GM12878 (cell line): ENCODE results near the gene PIGX. TPM values are rescaled to one million over a fixed set of nuclear protein-coding genes. Genes with fewer than 3 reads are reported as not detected.

Experiments
- ATAC-seq: fragments of 200-7000 bp; cut with Tn5 transposase; 3 replicates; pipeline ENCODE4 v1.9.1; 2020; ENCODE audit warnings: mild to moderate bottlenecking, moderate library complexity
- BruUV-seq: library from RNA; stranded (reverse); fragments of 400-500 nt; replicated peaks from 2 replicates; lab custom pipeline; 2021; lab: Mats Ljungman, UMichigan
- CTCF ChIA-PET: fragments of 300-600 bp; sonication (Branson Sonifier 250); formaldehyde crosslinking; extraction: SDS; loops from one replicate; lab custom pipeline; 2021; ENCODE audit warnings: inconsistent platforms; lab: Yijun Ruan, JAX
- POLR2A ChIA-PET: fragments of 350-600 bp; formaldehyde crosslinking; extraction: SDS; loops from one replicate; lab custom pipeline; 2021; ENCODE audit warnings: inconsistent platforms; lab: Charles Lee
- RAD21 ChIA-PET: fragments of 300-600 bp; sonication (Branson Sonifier 250); formaldehyde crosslinking; loops from one replicate; lab custom pipeline; 2023; ENCODE audit warnings: antibody characterized with exemption; ENCODE audit not compliant: unreplicated experiment; lab: Charles Lee
- SMC1A ChIA-PET: fragments of 300-600 bp; sonication (Branson Sonifier 250); formaldehyde crosslinking; loops from one replicate; lab custom pipeline; 2023; ENCODE audit not compliant: unreplicated experiment, uncharacterized antibody; lab: Charles Lee
- DNase-seq: peaks from one replicate; pipeline ENCODE4 v3.0.0-alpha.2; 2011; ENCODE audit warnings: low read depth, low spot score
- FAIRE-seq: peaks from 3 replicates; lab custom pipeline; 2011; peaks lifted over from hg19 to GRCh38; lab: Jason Lieb, UNC
- H2AFZ ChIP-seq: 2 replicates; pipeline ENCODE4 v1.6.0; 2011; ENCODE audit warnings: low read depth, low read length, control low read depth; ENCODE audit not compliant: control insufficient read depth
- H3K27ac ChIP-seq: 2 replicates; pipeline ENCODE4 v1.5.1; 2011; ENCODE audit warnings: control low read depth; ENCODE audit not compliant: control insufficient read depth, insufficient read depth
- H3K27me3 ChIP-seq, 2 experiments: replicated peaks in 1 of 2; 2 replicates each; pipeline versions ENCODE4 v1.6.0 to v1.6.1; 2011; ENCODE audit warnings: low read length in 1 of 2; ENCODE audit not compliant: control insufficient read depth in 2 of 2, insufficient read depth in 2 of 2
- H3K36me3 ChIP-seq, 2 experiments: 2 replicates each; pipeline ENCODE4 v1.5.1; 2011; ENCODE audit warnings: low read length in 1 of 2; ENCODE audit not compliant: control insufficient read depth in 2 of 2, insufficient read depth in 2 of 2
- H3K4me1 ChIP-seq: 2 replicates; pipeline ENCODE4 v1.6.1; 2011; ENCODE audit warnings: mild to moderate bottlenecking, low read length, moderate library complexity, mixed read lengths; ENCODE audit not compliant: control insufficient read depth, insufficient read depth
- H3K4me2 ChIP-seq: 2 replicates; pipeline ENCODE4 v1.6.0; 2011; ENCODE audit warnings: control low read depth; ENCODE audit not compliant: control insufficient read depth, insufficient read depth
- H3K4me3 ChIP-seq: fragments of 200-600 bp; sonication (generic); 2 replicates; pipeline ENCODE4 v1.5.1; 2016
- H3K79me2 ChIP-seq: 2 replicates; pipeline ENCODE4 v1.6.0; 2011; ENCODE audit warnings: low read length; ENCODE audit not compliant: control insufficient read depth, insufficient read depth
- H3K9ac ChIP-seq: 2 replicates; pipeline ENCODE4 v1.8.0; 2011; ENCODE audit warnings: low read length, control low read depth, mixed read lengths; ENCODE audit not compliant: control insufficient read depth, insufficient read depth
- H3K9me3 ChIP-seq: replicated peaks from 3 replicates; pipeline ENCODE4 v1.5.1; 2011; ENCODE audit warnings: mild to moderate bottlenecking, low read length; ENCODE audit not compliant: control insufficient read depth, insufficient read depth
- H4K20me1 ChIP-seq: 2 replicates; pipeline ENCODE4 v1.6.0; 2011; ENCODE audit not compliant: control insufficient read depth, insufficient read depth
- BACH1 ChIP-seq: fragments of 450-650 bp; IDR thresholded peaks from 2 replicates; pipeline ENCODE4 v1.6.1; 2017; ENCODE audit warnings: mild to moderate bottlenecking, borderline replicate concordance
- CEBPZ ChIP-seq: fragments of 150-350 bp; IDR thresholded peaks from 2 replicates; pipeline ENCODE4 v1.6.1; 2016; ENCODE audit warnings: low read depth, low read length
- CHD2 ChIP-seq: IDR thresholded peaks from 2 replicates; pipeline ENCODE4 v1.6.1; 2011; ENCODE audit warnings: low read depth, low read length, improper control_type of control experiment, borderline replicate concordance
- EP300 ChIP-seq, 2 experiments: fragments of 150-350 bp in 1 of 2; IDR thresholded peaks; 2 replicates each; pipeline ENCODE4 v1.6.1; 2011 to 2012; ENCODE audit warnings: low read depth in 2 of 2, low read length in 2 of 2, borderline replicate concordance in 1 of 2, improper control_type of control experiment in 1 of 2, inconsistent platforms in 1 of 2; ENCODE audit not compliant: control insufficient read depth in 1 of 2
- NFXL1 ChIP-seq: fragments of 450-650 bp; IDR thresholded peaks from 2 replicates; pipeline ENCODE4 v1.6.1; 2017; ENCODE audit warnings: antibody characterized with exemption, mild to moderate bottlenecking, borderline replicate concordance
- RBBP5 ChIP-seq: fragments of 200-600 bp; sonication (generic); conservative IDR thresholded peaks from 2 replicates; pipeline ENCODE4 v1.6.1; 2016
- SMARCA5 ChIP-seq: fragments of 450-650 bp; IDR thresholded peaks from 2 replicates; pipeline ENCODE4 v1.6.1; 2017; ENCODE audit warnings: mild to moderate bottlenecking
- TCF12 ChIP-seq: IDR thresholded peaks from 2 replicates; pipeline ENCODE4 v1.6.1; 2011; ENCODE audit warnings: low read depth, mild to moderate bottlenecking, low read length
- whole genome bisulfite sequencing: methylation state at CpG from one replicate; pipeline ENCODE4 v1.1.6; 2016; ENCODE audit warnings: low lambda C conversion rate; ENCODE audit not compliant: insufficient replicate concordance, insufficient coverage; ENCODE audit errors: missing lambda C conversion rate; 5-methylcytosine and 5-hydroxymethylcytosine counted together
- in situ Hi-C: fragments of 300-500 bp; cut with MboI; formaldehyde crosslinking; loops from 9 replicates; pipeline ENCODE4 v1.14.3; 2018; ENCODE audit warnings: mixed read lengths
- intact Hi-C: fragments of 100-400 bp; cut with micrococcal nuclease; formaldehyde crosslinking; loops from one replicate; pipeline ENCODE4 v1.14.2; 2022; ENCODE audit not compliant: unreplicated experiment
- polyA plus RNA-seq, 11 experiments: library from polyadenylated mRNA; depleted of rRNA in 4 of 11; unstranded in 6 of 11; stranded (reverse) in 5 of 11; fragments of >200 nt; fragmentation: Nextera tagmentation in 4 of 11; fragmentation: Illumina TruSeq in 1 of 11; extraction: Ambion mirVana in 4 of 11; extraction: Trizol in 1 of 11; gene quantifications; 1 replicate in 1 of 11; 2 replicates in 10 of 11; pipeline versions ENCODE4 v1.2.1 to v1.2.3, GENCODE V29; 2011 to 2016; ENCODE audit warnings: inconsistent platforms in 2 of 11, missing spikeins in 2 of 11, low read depth in 1 of 11
- total RNA-seq, 4 experiments: library from RNA; depleted of rRNA in 3 of 4; stranded (reverse); fragments of >200 nt in 3 of 4; fragmentation: Illumina TruSeq in 1 of 4; extraction: Trizol in 1 of 4; gene quantifications; 2 replicates each; pipeline versions ENCODE4 v1.2.1 to v1.2.3, GENCODE V29; 2013 to 2021
- TF ChIP-seq, protein P1 (sequence below): IDR thresholded peaks from 2 replicates; pipeline ENCODE4 v1.6.1; 2012; ENCODE audit warnings: low read depth, low read length, improper control_type of control experiment
- TF ChIP-seq, protein P2 (sequence below): fragments of 450-650 bp; IDR thresholded peaks from 2 replicates; pipeline ENCODE4 v1.6.1; 2016; ENCODE audit warnings: mild to moderate bottlenecking

PIGX gene
- total and polyA plus RNA-seq, 10 of the 15 experiments (the other 5 are each of a cell fraction or from before 2014, with no cell fraction given) = 3.8 to 40.0 (median 22.3) TPM

DNA sequence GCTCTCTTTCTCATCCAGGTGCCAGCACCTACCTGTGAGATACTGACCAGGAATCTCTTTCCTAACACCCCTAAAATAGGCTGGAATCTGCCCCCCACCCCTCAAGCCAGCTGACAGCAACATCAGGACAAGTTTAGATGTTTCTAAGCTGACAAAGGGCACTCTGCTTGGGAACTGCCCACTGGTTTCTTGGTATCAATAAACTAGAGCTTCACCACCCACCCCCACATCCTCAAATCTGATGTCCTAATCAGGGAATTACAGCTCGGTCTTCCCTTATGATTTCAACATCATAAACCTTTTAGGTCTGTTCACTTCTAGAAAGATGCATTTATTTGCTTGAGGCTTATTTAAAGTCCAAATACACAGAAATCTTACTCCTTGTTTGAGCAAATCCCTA lies 34.8 kb upstream of the PIGX start:
- H3K9ac ChIP-seq = no peak overlapping the region
- no peak overlapping the region for H2AFZ ChIP-seq
- H3K4me1 ChIP-seq = no peaks in the 10 kb centered on the region
- DNase-seq = no peak
- in situ Hi-C loops (no loop called here), intact Hi-C loops (no loop called here)
- CTCF ChIA-PET = interaction anchor here (0.6 to 2.1 kb wide), 7 partner anchors 10 to 268 kb away, joined by 3 to 13 read pairs (median 4); no protein-coding TSS in a partner anchor
- H3K4me2 ChIP-seq = no peak overlapping the region
- H3K36me3 ChIP-seq = no peaks in the 10 kb centered on the region
- no peaks in the 10 kb centered on the region for H3K27me3 ChIP-seq
- no TSS peak for BruUV-seq
- no peak for FAIRE-seq
- no peaks in the 10 kb centered on the region for H3K79me2 ChIP-seq
- no peak overlapping the region for H3K27ac ChIP-seq
- TF ChIP-seq, protein P1, sequence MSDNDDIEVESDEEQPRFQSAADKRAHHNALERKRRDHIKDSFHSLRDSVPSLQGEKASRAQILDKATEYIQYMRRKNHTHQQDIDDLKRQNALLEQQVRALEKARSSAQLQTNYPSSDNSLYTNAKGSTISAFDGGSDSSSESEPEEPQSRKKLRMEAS = no peak
- no peak for TF ChIP-seq NFXL1
- TF ChIP-seq, protein P2, sequence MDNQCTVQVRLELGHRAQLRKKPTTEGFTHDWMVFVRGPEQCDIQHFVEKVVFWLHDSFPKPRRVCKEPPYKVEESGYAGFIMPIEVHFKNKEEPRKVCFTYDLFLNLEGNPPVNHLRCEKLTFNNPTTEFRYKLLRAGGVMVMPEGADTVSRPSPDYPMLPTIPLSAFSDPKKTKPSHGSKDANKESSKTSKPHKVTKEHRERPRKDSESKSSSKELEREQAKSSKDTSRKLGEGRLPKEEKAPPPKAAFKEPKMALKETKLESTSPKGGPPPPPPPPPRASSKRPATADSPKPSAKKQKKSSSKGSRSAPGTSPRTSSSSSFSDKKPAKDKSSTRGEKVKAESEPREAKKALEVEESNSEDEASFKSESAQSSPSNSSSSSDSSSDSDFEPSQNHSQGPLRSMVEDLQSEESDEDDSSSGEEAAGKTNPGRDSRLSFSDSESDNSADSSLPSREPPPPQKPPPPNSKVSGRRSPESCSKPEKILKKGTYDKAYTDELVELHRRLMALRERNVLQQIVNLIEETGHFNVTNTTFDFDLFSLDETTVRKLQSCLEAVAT = no peak
- TF ChIP-seq, all 136 proteins: peak for 0
- ChIA-PET RAD21 (interaction anchor here (1.2 to 1.8 kb wide), 2 partner anchors 10 to 68 kb away, joined by 5 to 6 read pairs; no protein-coding TSS in a partner anchor), POLR2A (interaction anchor here (0.5 to 1.1 kb wide), 2 partner anchors 68 to 130 kb away, joined by 3 read pairs; no protein-coding TSS in a partner anchor), SMC1A (interaction anchor here (0.9 to 2.2 kb wide), 9 partner anchors 11 to 254 kb away, joined by 3 to 18 read pairs (median 4); partner anchors contain the start of gene NRROS)
- Histone ChIP-seq H4K20me1 (no peaks in the 10 kb centered on the region), H3K9me3 (no peaks in the 10 kb centered on the region), H3K4me3 (no peak overlapping the region)
- no peak for ATAC-seq
- WGBS = 93% methylated on average over 1 of the region's 1 CpG

DNA sequence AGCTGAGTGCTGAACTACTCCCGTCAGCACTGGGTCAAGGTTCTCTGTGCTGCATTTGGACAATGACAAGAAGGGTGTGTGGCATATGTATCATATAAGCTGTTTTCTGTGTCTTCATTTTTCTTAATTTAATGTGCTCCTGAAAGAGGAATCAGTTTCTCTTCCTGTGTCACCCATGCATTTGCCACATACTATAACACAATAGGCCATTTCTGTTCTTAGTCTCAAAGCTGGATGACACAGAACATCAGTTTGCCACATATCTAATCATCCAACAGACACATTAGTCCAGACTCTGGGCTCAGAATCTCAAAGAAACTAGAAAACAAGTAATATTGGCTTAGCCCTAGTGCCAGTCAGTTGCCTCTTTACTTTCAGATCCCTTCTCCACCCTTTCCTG lies 34.2 kb upstream of the PIGX start:
- ATAC-seq (no peak; the same call in 2 of the 3 replicates), DNase-seq (no peak), FAIRE-seq (peak; percentile 31)
- no peak overlapping the region for H3K4me3 ChIP-seq
- H4K20me1 ChIP-seq = no peaks in the 10 kb centered on the region
- no peak overlapping the region for H3K4me2 ChIP-seq
- no peaks in the 10 kb centered on the region for H3K27me3 ChIP-seq
- no peak overlapping the region for H3K27ac ChIP-seq
- H3K4me1 ChIP-seq = no peaks in the 10 kb centered on the region
- ChIA-PET POLR2A (interaction anchor here (1.1 kb wide), 1 partner anchor 68 kb away, joined by 3 read pairs; no protein-coding TSS in a partner anchor), CTCF (interaction anchor here (0.6 to 2.1 kb wide), 6 partner anchors 10 to 268 kb away, joined by 3 to 13 read pairs (median 4); no protein-coding TSS in a partner anchor), RAD21 (interaction anchor here (1.2 to 1.8 kb wide), 2 partner anchors 9 to 68 kb away, joined by 5 to 6 read pairs; no protein-coding TSS in a partner anchor), SMC1A (interaction anchor here (0.9 to 2.2 kb wide), 7 partner anchors 10 to 72 kb away, joined by 3 to 18 read pairs (median 5); partner anchors contain the start of gene NRROS)
- no peaks in the 10 kb centered on the region for H3K9me3 ChIP-seq
- no peak overlapping the region for H2AFZ ChIP-seq
- in situ Hi-C loops (no loop called here), intact Hi-C loops (no loop called here)
- TF ChIP-seq CEBPZ (no peak), EP300 (IDR thresholded peaks at IDR 0.05; ENCODE audit: borderline replicate concordance in 1 of 2, control insufficient read depth in 1 of 2, low read depth in 2 of 2, low read length in 2 of 2) (no peak), SMARCA5 (no peak), CHD2 (no peak), TCF12 (no peak), RBBP5 (no peak), BACH1 (no peak)
- H3K9ac ChIP-seq = no peak overlapping the region
- no peaks in the 10 kb centered on the region for H3K36me3 ChIP-seq
- WGBS = 95% methylated on average over 1 of the region's 1 CpG
- BruUV-seq = no TSS peak
- no peaks in the 10 kb centered on the region for H3K79me2 ChIP-seq
